Mammary epithelial cell (primary cell): Measurements from ENCODE around the gene SPART.

Source experiments
- CTCF ChIP-seq, 2 donors: IDR thresholded peaks in 1 of 2; conservative IDR thresholded peaks in 1 of 2; 2 replicates each; pipeline ENCODE4 v1.5.1; 2011 to 2012; ENCODE audit warnings: inconsistent platforms in 2 of 2, low read length in 2 of 2, mild to moderate bottlenecking in 2 of 2, control low read depth in 1 of 2, low read depth in 1 of 2; ENCODE audit not compliant: insufficient read depth in 1 of 2; ENCODE audit errors: extremely low read depth in 1 of 2
- EZH2 ChIP-seq: IDR thresholded peaks from 2 replicates; pipeline ENCODE4 v1.6.1; 2012; ENCODE audit warnings: low read length, inconsistent platforms, borderline replicate concordance

GRCh38 chr13:36344173-36344572 is 2.0 kb downstream of the SPART start:
- no peak for TF ChIP-seq EZH2
- no peak for TF ChIP-seq CTCF (conservative IDR thresholded peaks at IDR 0.05 in 1 of 2, IDR thresholded peaks at IDR 0.05 in 1 of 2; ENCODE audit: extremely low read depth in 1 of 2, insufficient read depth in 1 of 2, low read depth in 1 of 2, low read length in 2 of 2)
